GM12878 (cell line): ENCODE measurements around the gene PKM. TPM values are rescaled to one million over a fixed set of nuclear protein-coding genes. Genes with fewer than 3 reads are reported as not detected.

Experiments
- ATAC-seq: fragments of 200-7000 bp; cut with Tn5 transposase; 3 replicates; pipeline ENCODE4 v1.9.1; 2020; ENCODE audit warnings: mild to moderate bottlenecking, moderate library complexity
- BruUV-seq: library from RNA; stranded (reverse); fragments of 400-500 nt; replicated peaks from 2 replicates; lab custom pipeline; 2021; lab: Mats Ljungman, UMichigan
- CTCF ChIA-PET: fragments of 300-600 bp; sonication (Branson Sonifier 250); formaldehyde crosslinking; extraction: SDS; loops from one replicate; lab custom pipeline; 2021; ENCODE audit warnings: inconsistent platforms; lab: Yijun Ruan, JAX
- POLR2A ChIA-PET: fragments of 350-600 bp; formaldehyde crosslinking; extraction: SDS; loops from one replicate; lab custom pipeline; 2021; ENCODE audit warnings: inconsistent platforms; lab: Charles Lee
- RAD21 ChIA-PET: fragments of 300-600 bp; sonication (Branson Sonifier 250); formaldehyde crosslinking; loops from one replicate; lab custom pipeline; 2023; ENCODE audit warnings: antibody characterized with exemption; ENCODE audit not compliant: unreplicated experiment; lab: Charles Lee
- SMC1A ChIA-PET: fragments of 300-600 bp; sonication (Branson Sonifier 250); formaldehyde crosslinking; loops from one replicate; lab custom pipeline; 2023; ENCODE audit not compliant: unreplicated experiment, uncharacterized antibody; lab: Charles Lee
- DNase-seq: peaks from one replicate; pipeline ENCODE4 v3.0.0-alpha.2; 2011; ENCODE audit warnings: low read depth, low spot score
- FAIRE-seq: peaks from 3 replicates; lab custom pipeline; 2011; peaks lifted over from hg19 to GRCh38; lab: Jason Lieb, UNC
- H2AFZ ChIP-seq: 2 replicates; pipeline ENCODE4 v1.6.0; 2011; ENCODE audit warnings: low read depth, low read length, control low read depth; ENCODE audit not compliant: control insufficient read depth
- H3K27ac ChIP-seq: 2 replicates; pipeline ENCODE4 v1.5.1; 2011; ENCODE audit warnings: control low read depth; ENCODE audit not compliant: control insufficient read depth, insufficient read depth
- H3K27me3 ChIP-seq, 2 experiments: replicated peaks in 1 of 2; 2 replicates each; pipeline versions ENCODE4 v1.6.0 to v1.6.1; 2011; ENCODE audit warnings: low read length in 1 of 2; ENCODE audit not compliant: control insufficient read depth in 2 of 2, insufficient read depth in 2 of 2
- H3K36me3 ChIP-seq, 2 experiments: 2 replicates each; pipeline ENCODE4 v1.5.1; 2011; ENCODE audit warnings: low read length in 1 of 2; ENCODE audit not compliant: control insufficient read depth in 2 of 2, insufficient read depth in 2 of 2
- H3K4me1 ChIP-seq: 2 replicates; pipeline ENCODE4 v1.6.1; 2011; ENCODE audit warnings: mild to moderate bottlenecking, low read length, moderate library complexity, mixed read lengths; ENCODE audit not compliant: control insufficient read depth, insufficient read depth
- H3K4me2 ChIP-seq: 2 replicates; pipeline ENCODE4 v1.6.0; 2011; ENCODE audit warnings: control low read depth; ENCODE audit not compliant: control insufficient read depth, insufficient read depth
- H3K4me3 ChIP-seq: fragments of 200-600 bp; sonication (generic); 2 replicates; pipeline ENCODE4 v1.5.1; 2016
- H3K79me2 ChIP-seq: 2 replicates; pipeline ENCODE4 v1.6.0; 2011; ENCODE audit warnings: low read length; ENCODE audit not compliant: control insufficient read depth, insufficient read depth
- H3K9ac ChIP-seq: 2 replicates; pipeline ENCODE4 v1.8.0; 2011; ENCODE audit warnings: low read length, control low read depth, mixed read lengths; ENCODE audit not compliant: control insufficient read depth, insufficient read depth
- H3K9me3 ChIP-seq: replicated peaks from 3 replicates; pipeline ENCODE4 v1.5.1; 2011; ENCODE audit warnings: mild to moderate bottlenecking, low read length; ENCODE audit not compliant: control insufficient read depth, insufficient read depth
- H4K20me1 ChIP-seq: 2 replicates; pipeline ENCODE4 v1.6.0; 2011; ENCODE audit not compliant: control insufficient read depth, insufficient read depth
- NBN ChIP-seq: fragments of 450-650 bp; IDR thresholded peaks from 2 replicates; pipeline ENCODE4 v1.6.1; 2016
- PAX8 ChIP-seq: fragments of 450-650 bp; IDR thresholded peaks from 2 replicates; pipeline ENCODE4 v1.6.1; 2017; ENCODE audit warnings: mild to moderate bottlenecking, moderate library complexity
- SMAD5 ChIP-seq: IDR thresholded peaks from 2 replicates; pipeline ENCODE4 v1.6.1; 2016; ENCODE audit warnings: antibody characterized with exemption, low read depth
- SMC3 ChIP-seq: IDR thresholded peaks from 2 replicates; pipeline ENCODE4 v1.6.1; 2011; ENCODE audit warnings: low read length, improper control_type of control experiment, borderline replicate concordance
- SP1 ChIP-seq: IDR thresholded peaks from one replicate; pipeline ENCODE4 v1.6.1; 2011; ENCODE audit warnings: low read depth, low read length
- WGBS: methylation state at CpG from one replicate; pipeline ENCODE4 v1.1.6; 2016; ENCODE audit warnings: low lambda C conversion rate; ENCODE audit not compliant: insufficient replicate concordance, insufficient coverage; ENCODE audit errors: missing lambda C conversion rate; 5-methylcytosine and 5-hydroxymethylcytosine counted together
- in situ Hi-C: fragments of 300-500 bp; cut with MboI; formaldehyde crosslinking; loops from 9 replicates; pipeline ENCODE4 v1.14.3; 2018; ENCODE audit warnings: mixed read lengths
- intact Hi-C: fragments of 100-400 bp; cut with micrococcal nuclease; formaldehyde crosslinking; loops from one replicate; pipeline ENCODE4 v1.14.2; 2022; ENCODE audit not compliant: unreplicated experiment
- polyA plus RNA-seq, 11 experiments: library from polyadenylated mRNA; depleted of rRNA in 4 of 11; unstranded in 6 of 11; stranded (reverse) in 5 of 11; fragments of >200 nt; fragmentation: Nextera tagmentation in 4 of 11; fragmentation: Illumina TruSeq in 1 of 11; extraction: Ambion mirVana in 4 of 11; extraction: Trizol in 1 of 11; gene quantifications; 1 replicate in 1 of 11; 2 replicates in 10 of 11; pipeline versions ENCODE4 v1.2.1 to v1.2.3, GENCODE V29; 2011 to 2016; ENCODE audit warnings: inconsistent platforms in 2 of 11, missing spikeins in 2 of 11, low read depth in 1 of 11
- total RNA-seq, 4 experiments: library from RNA; depleted of rRNA in 3 of 4; stranded (reverse); fragments of >200 nt in 3 of 4; fragmentation: Illumina TruSeq in 1 of 4; extraction: Trizol in 1 of 4; gene quantifications; 2 replicates each; pipeline versions ENCODE4 v1.2.1 to v1.2.3, GENCODE V29; 2013 to 2021
- TF ChIP-seq, protein P1 (sequence below): fragments of 450-650 bp; IDR thresholded peaks from 2 replicates; pipeline ENCODE4 v1.6.1; 2016; ENCODE audit warnings: mild to moderate bottlenecking, moderate library complexity, borderline replicate concordance
- TF ChIP-seq, protein P2 (sequence below): fragments of 450-650 bp; formaldehyde crosslinking; IDR thresholded peaks from 2 replicates; pipeline ENCODE4 v1.4.0; 2020; ENCODE audit warnings: mild to moderate bottlenecking, moderate library complexity
- TF ChIP-seq, protein P3 (sequence below): fragments of 450-650 bp; IDR thresholded peaks from 2 replicates; pipeline ENCODE4 v1.6.1; 2017; ENCODE audit warnings: low read depth, mild to moderate bottlenecking, moderate library complexity

The PKM gene
- total and polyA plus RNA-seq, 10 of the 15 experiments (the other 5 are each of a cell fraction or from before 2014, with no cell fraction given) = 491 to 2,011 (median 1,433) TPM

DNA sequence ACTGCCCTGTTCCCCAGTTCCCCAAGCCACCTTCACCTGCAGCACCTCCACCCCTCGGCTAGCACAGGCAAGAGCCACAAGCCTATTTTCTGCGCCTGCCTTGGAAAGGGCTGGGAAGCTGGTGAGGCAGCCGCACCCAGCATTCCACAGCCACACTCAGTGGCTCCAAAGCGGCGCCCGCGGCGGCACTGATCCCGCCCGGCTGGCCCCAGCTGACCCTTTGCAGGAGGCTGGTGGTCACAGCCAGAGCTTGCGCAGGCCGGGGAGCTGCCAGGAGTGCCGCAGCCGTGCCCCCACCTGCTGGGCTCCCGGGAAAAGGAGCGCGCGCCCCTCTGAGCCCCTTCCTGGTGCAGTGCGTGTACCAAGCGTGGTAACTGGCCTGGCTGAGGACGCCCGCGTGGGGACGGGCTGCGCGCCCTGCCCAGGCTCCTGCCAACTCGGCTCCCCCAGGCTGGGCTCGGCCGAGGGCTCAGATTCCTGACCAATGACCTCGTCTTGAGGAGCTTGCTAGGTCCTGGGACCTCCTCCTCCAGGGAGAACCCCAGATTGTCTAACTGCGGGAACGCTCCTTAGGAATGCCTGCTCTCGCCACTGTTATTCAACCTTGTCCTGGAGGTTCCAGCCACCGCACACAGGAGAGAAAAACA, 46.7 kb downstream of the PKM start:
- no peak for ATAC-seq
- ChIA-PET RAD21 (no interaction called here), SMC1A (no interaction called here), CTCF (no interaction called here), POLR2A (no interaction called here)
- Histone ChIP-seq H4K20me1 (no peaks in the 10 kb centered on the region), H3K4me1 (no peaks in the 10 kb centered on the region), H3K4me2 (no peak overlapping the region), H2AFZ (no peak overlapping the region), H3K36me3 (no peaks in the 10 kb centered on the region), H3K9ac (no peak overlapping the region), H3K27ac (no peak overlapping the region), H3K9me3 (no peaks in the 10 kb centered on the region), H3K27me3 (peaks cover 3 to 5% of the 10 kb centered on the region in 2 experiments; a peak in 3 of 4 replicates), H3K4me3 (no peak overlapping the region), H3K79me2 (no peaks in the 10 kb centered on the region)
- WGBS = 17% methylated on average over 28 of the region's 34 CpGs
- no peak for FAIRE-seq
- no peak for DNase-seq
- in situ Hi-C loops (no loop called here), intact Hi-C loops (no loop called here)
- BruUV-seq = no TSS peak
- TF ChIP-seq, protein P1, sequence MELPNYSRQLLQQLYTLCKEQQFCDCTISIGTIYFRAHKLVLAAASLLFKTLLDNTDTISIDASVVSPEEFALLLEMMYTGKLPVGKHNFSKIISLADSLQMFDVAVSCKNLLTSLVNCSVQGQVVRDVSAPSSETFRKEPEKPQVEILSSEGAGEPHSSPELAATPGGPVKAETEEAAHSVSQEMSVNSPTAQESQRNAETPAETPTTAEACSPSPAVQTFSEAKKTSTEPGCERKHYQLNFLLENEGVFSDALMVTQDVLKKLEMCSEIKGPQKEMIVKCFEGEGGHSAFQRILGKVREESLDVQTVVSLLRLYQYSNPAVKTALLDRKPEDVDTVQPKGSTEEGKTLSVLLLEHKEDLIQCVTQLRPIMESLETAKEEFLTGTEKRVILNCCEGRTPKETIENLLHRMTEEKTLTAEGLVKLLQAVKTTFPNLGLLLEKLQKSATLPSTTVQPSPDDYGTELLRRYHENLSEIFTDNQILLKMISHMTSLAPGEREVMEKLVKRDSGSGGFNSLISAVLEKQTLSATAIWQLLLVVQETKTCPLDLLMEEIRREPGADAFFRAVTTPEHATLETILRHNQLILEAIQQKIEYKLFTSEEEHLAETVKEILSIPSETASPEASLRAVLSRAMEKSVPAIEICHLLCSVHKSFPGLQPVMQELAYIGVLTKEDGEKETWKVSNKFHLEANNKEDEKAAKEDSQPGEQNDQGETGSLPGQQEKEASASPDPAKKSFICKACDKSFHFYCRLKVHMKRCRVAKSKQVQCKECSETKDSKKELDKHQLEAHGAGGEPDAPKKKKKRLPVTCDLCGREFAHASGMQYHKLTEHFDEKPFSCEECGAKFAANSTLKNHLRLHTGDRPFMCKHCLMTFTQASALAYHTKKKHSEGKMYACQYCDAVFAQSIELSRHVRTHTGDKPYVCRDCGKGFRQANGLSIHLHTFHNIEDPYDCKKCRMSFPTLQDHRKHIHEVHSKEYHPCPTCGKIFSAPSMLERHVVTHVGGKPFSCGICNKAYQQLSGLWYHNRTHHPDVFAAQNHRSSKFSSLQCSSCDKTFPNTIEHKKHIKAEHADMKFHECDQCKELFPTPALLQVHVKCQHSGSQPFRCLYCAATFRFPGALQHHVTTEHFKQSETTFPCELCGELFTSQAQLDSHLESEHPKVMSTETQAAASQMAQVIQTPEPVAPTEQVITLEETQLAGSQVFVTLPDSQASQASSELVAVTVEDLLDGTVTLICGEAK = no peak
- TF ChIP-seq PAX8 (no peak), NBN (no peak), SMC3 (no peak), SMAD5 (no peak), SP1 (no peak)
- TF ChIP-seq, protein P2, sequence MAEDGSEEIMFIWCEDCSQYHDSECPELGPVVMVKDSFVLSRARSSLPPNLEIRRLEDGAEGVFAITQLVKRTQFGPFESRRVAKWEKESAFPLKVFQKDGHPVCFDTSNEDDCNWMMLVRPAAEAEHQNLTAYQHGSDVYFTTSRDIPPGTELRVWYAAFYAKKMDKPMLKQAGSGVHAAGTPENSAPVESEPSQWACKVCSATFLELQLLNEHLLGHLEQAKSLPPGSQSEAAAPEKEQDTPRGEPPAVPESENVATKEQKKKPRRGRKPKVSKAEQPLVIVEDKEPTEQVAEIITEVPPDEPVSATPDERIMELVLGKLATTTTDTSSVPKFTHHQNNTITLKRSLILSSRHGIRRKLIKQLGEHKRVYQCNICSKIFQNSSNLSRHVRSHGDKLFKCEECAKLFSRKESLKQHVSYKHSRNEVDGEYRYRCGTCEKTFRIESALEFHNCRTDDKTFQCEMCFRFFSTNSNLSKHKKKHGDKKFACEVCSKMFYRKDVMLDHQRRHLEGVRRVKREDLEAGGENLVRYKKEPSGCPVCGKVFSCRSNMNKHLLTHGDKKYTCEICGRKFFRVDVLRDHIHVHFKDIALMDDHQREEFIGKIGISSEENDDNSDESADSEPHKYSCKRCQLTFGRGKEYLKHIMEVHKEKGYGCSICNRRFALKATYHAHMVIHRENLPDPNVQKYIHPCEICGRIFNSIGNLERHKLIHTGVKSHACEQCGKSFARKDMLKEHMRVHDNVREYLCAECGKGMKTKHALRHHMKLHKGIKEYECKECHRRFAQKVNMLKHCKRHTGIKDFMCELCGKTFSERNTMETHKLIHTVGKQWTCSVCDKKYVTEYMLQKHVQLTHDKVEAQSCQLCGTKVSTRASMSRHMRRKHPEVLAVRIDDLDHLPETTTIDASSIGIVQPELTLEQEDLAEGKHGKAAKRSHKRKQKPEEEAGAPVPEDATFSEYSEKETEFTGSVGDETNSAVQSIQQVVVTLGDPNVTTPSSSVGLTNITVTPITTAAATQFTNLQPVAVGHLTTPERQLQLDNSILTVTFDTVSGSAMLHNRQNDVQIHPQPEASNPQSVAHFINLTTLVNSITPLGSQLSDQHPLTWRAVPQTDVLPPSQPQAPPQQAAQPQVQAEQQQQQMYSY (CRISPR knock-in tag) = no peak
- TF ChIP-seq, protein P3, sequence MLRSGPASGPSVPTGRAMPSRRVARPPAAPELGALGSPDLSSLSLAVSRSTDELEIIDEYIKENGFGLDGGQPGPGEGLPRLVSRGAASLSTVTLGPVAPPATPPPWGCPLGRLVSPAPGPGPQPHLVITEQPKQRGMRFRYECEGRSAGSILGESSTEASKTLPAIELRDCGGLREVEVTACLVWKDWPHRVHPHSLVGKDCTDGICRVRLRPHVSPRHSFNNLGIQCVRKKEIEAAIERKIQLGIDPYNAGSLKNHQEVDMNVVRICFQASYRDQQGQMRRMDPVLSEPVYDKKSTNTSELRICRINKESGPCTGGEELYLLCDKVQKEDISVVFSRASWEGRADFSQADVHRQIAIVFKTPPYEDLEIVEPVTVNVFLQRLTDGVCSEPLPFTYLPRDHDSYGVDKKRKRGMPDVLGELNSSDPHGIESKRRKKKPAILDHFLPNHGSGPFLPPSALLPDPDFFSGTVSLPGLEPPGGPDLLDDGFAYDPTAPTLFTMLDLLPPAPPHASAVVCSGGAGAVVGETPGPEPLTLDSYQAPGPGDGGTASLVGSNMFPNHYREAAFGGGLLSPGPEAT = no peak
